A549 (cell line): ENCODE results near the gene SMIM21.

Source experiments
- ELK1 ChIP-seq: fragments of 150-350 bp; IDR thresholded peaks from 2 replicates; pipeline ENCODE4 v1.6.1; 2014; ENCODE audit warnings: low read depth, mild to moderate bottlenecking, low read length
- FOSL2 ChIP-seq, 2 experiments: fragments of 450-650 bp in 1 of 2; fragments of >200 bp in 1 of 2; sonication (Bioruptor Twin) in 1 of 2; formaldehyde crosslinking; IDR thresholded peaks; 2 replicates each; pipeline versions ENCODE4 v1.5.0 to v1.6.1; 2016 to 2020; ENCODE audit warnings: mild to moderate bottlenecking in 1 of 2, moderate library complexity in 1 of 2
- HDAC2 ChIP-seq: fragments of 200-600 bp; sonication (generic); IDR thresholded peaks from 2 replicates; pipeline ENCODE4 v1.6.1; 2016
- POLR2A ChIP-seq: IDR thresholded peaks from 2 replicates; pipeline ENCODE4 v1.6.1; 2012; ENCODE audit warnings: mild to moderate bottlenecking, low read length
- POLR2AphosphoS2 ChIP-seq: conservative IDR thresholded peaks from 2 replicates; pipeline ENCODE4 v1.6.1; 2012; ENCODE audit warnings: low read length, improper control_type of control experiment, inconsistent platforms
- REST ChIP-seq: fragments of 200-600 bp; sonication (generic); IDR thresholded peaks from 2 replicates; pipeline ENCODE4 v1.6.1; 2016; ENCODE audit warnings: antibody characterized with exemption, mild to moderate bottlenecking, moderate library complexity
- SREBF2 ChIP-seq: fragments of 450-650 bp; IDR thresholded peaks from 2 replicates; pipeline ENCODE4 v1.6.1; 2014; ENCODE audit warnings: mild to moderate bottlenecking, moderate library complexity
- ZSCAN20 ChIP-seq: fragments of 250-450 bp; sonication (Bioruptor Pico); IDR thresholded peaks from 2 replicates; pipeline ENCODE4 v1.8.0; 2022; ENCODE audit warnings: mild to moderate bottlenecking, moderate library complexity
- TF ChIP-seq, protein P1 (sequence below): fragments of >200 bp; sonication (Bioruptor Twin); formaldehyde crosslinking; IDR thresholded peaks from 3 replicates; pipeline ENCODE4 v1.5.1; 2016

DNA sequence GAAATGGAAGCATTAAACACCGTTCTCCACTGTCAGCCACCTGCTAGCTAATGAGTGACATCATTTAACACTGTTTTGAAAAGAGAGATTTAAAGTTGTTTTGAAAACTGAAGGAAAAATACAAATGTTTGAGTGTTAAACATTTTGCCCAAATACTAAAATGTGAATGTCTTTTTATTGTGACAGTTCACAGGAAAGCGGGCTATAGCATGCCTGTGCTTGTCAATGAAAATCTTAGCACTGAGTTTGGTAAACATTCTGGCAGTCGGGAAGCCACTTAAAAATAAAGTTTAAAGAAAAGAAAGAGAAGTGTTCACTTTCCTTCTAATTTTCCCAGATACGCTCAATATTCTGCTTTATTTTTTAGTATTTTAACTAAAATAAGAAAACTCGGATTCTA lies 40.3 kb upstream of the SMIM21 start:
- TF ChIP-seq, protein P1, sequence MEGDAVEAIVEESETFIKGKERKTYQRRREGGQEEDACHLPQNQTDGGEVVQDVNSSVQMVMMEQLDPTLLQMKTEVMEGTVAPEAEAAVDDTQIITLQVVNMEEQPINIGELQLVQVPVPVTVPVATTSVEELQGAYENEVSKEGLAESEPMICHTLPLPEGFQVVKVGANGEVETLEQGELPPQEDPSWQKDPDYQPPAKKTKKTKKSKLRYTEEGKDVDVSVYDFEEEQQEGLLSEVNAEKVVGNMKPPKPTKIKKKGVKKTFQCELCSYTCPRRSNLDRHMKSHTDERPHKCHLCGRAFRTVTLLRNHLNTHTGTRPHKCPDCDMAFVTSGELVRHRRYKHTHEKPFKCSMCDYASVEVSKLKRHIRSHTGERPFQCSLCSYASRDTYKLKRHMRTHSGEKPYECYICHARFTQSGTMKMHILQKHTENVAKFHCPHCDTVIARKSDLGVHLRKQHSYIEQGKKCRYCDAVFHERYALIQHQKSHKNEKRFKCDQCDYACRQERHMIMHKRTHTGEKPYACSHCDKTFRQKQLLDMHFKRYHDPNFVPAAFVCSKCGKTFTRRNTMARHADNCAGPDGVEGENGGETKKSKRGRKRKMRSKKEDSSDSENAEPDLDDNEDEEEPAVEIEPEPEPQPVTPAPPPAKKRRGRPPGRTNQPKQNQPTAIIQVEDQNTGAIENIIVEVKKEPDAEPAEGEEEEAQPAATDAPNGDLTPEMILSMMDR = no peak
- TF ChIP-seq POLR2A (no peak), SREBF2 (no peak), FOSL2 (IDR thresholded peaks at IDR 0.05) (no peak), FOSL2 (CRISPR knock-in tag; IDR thresholded peaks at IDR 0.05) (no peak), REST (no peak), POLR2AphosphoS2 (no peak), ZSCAN20 (CRISPR knock-in tag) (no peak), ELK1 (no peak), HDAC2 (no peak)
